ENCODE measurements around the gene USP15. TPM values are rescaled to one million over a fixed set of nuclear protein-coding genes. Genes with fewer than 3 reads are reported as not detected.
A peak's percentile ranks its signal among the peaks of the same experiment; 100 is the strongest.

The USP15 gene
- total RNA-seq, 1 donor: 51.4 TPM

DNA sequence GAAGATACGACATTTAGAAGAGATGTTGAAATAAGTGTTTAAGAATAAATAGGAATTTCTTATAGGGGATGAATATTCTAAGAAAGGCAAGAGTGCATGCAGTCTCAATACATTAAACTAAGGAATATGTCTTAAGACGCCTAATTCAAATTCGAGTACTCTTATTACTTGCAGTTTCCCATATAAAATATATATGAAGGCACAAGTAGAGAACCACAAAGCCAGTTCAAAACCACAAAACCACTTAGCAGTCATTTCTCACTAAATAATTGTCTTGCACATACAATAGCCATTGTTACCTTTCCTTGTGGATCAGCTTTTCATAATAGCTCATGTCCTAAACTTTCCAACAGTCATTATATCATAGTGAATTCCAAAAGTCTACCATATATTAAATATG lies 115.4 kb downstream of the USP15 start:
- no peak overlapping the region for H3K4me3 ChIP-seq (ENCODE audit: insufficient read depth, low read length)

DNA sequence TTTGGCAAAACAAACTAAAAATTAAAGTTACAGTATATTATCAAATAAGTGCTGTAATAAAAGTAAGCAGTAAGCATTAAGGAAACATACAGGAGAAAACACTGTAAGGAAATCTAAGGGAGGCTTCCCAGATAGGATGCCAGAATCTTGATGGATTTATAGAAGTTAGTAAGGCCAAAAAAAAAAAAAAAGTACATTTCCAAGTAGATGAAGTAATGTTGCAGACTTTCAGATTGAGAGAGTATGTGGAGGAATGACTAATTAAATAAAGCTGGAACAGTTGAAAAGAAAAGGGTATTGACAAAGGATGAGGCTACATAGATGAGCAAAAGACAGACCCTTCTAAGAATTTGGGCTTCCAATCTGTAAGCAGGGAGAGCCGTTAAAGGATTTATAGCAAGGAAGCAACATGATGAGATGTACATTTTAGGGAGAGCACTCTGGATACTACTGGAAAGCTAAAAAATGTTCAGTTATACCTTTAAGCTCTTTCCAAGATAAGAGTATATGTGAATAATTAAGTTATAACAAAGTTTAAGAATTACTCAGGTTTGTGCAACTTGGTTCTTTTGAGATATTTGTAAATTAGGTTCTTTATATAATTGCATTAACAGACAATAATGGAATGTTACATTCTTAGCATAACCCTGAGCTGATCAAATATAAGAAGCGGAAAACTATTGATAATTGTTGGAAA lies 119.0 kb downstream of the USP15 start:
- Histone ChIP-seq H2AFZ (ENCODE audit: low read length) (no peak overlapping the region), H3K79me2 (ENCODE audit: insufficient read depth, low read length) (no peaks in the 10 kb centered on the region), H3K4me3 (ENCODE audit: insufficient read depth, low read length) (no peak overlapping the region), H3K4me2 (ENCODE audit: insufficient read depth, low read length) (no peak overlapping the region), H3K27ac (ENCODE audit: low read depth, low read length) (no peak overlapping the region), H3K4me1 (ENCODE audit: insufficient read depth, low read length) (peaks cover 4% of the 10 kb centered on the region), H4K20me1 (ENCODE audit: insufficient read depth, low read length) (no peaks in the 10 kb centered on the region), H3K27me3 (ENCODE audit: insufficient read depth, low read length) (no peaks in the 10 kb centered on the region), H3K9me3 (ENCODE audit: low read depth, low read length) (no peaks in the 10 kb centered on the region), H3K36me3 (ENCODE audit: insufficient read depth, low read length) (peaks cover 13% of the 10 kb centered on the region)
- DNase-seq (ENCODE audit: insufficient read length, low spot score, missing footprints): peak; percentile 48
- TF ChIP-seq, protein P1, sequence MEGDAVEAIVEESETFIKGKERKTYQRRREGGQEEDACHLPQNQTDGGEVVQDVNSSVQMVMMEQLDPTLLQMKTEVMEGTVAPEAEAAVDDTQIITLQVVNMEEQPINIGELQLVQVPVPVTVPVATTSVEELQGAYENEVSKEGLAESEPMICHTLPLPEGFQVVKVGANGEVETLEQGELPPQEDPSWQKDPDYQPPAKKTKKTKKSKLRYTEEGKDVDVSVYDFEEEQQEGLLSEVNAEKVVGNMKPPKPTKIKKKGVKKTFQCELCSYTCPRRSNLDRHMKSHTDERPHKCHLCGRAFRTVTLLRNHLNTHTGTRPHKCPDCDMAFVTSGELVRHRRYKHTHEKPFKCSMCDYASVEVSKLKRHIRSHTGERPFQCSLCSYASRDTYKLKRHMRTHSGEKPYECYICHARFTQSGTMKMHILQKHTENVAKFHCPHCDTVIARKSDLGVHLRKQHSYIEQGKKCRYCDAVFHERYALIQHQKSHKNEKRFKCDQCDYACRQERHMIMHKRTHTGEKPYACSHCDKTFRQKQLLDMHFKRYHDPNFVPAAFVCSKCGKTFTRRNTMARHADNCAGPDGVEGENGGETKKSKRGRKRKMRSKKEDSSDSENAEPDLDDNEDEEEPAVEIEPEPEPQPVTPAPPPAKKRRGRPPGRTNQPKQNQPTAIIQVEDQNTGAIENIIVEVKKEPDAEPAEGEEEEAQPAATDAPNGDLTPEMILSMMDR (IDR thresholded peaks at IDR 0.05; ENCODE audit: extremely low read depth, low read depth, low read length): no peak

More for the DNA sequence above, 115.4 kb downstream of the USP15 start:
- TF ChIP-seq, protein P1 (IDR thresholded peaks at IDR 0.05; ENCODE audit: extremely low read depth, low read depth, low read length): no peak
- Histone ChIP-seq H4K20me1 (ENCODE audit: insufficient read depth, low read length) (no peaks in the 10 kb centered on the region), H3K9me3 (ENCODE audit: low read depth, low read length) (no peaks in the 10 kb centered on the region), H3K4me1 (ENCODE audit: insufficient read depth, low read length) (peaks cover 4% of the 10 kb centered on the region), H2AFZ (ENCODE audit: low read length) (no peak overlapping the region), H3K27ac (ENCODE audit: low read depth, low read length) (no peak overlapping the region), H3K27me3 (ENCODE audit: insufficient read depth, low read length) (no peaks in the 10 kb centered on the region), H3K4me2 (ENCODE audit: insufficient read depth, low read length) (no peak overlapping the region), H3K79me2 (ENCODE audit: insufficient read depth, low read length) (peaks cover 3% of the 10 kb centered on the region), H3K36me3 (ENCODE audit: insufficient read depth, low read length) (no peaks in the 10 kb centered on the region)
- no peak for DNase-seq (ENCODE audit: insufficient read length, low spot score, missing footprints)

DNA sequence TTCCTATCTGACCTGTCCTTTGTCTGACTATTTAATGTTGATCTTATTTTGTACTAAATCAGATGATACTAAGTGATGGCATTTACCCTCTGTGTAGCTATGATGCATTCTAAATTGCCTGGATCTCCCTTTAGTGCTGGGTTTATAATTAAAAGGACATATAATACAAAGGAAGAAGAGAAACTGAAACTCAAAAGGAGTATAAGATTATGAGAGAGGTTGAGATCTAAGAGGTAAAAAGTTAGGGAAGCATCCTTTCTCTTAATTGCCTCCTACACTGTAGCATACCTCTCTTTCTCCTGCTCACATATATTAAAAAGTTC lies 119.5 kb downstream of the USP15 start:
- no peak for DNase-seq (ENCODE audit: insufficient read length, low spot score, missing footprints)
- Histone ChIP-seq H3K4me1 (ENCODE audit: insufficient read depth, low read length) (peaks cover 4% of the 10 kb centered on the region), H2AFZ (ENCODE audit: low read length) (no peak overlapping the region), H4K20me1 (ENCODE audit: insufficient read depth, low read length) (no peaks in the 10 kb centered on the region), H3K36me3 (ENCODE audit: insufficient read depth, low read length) (peaks cover 13% of the 10 kb centered on the region), H3K27ac (ENCODE audit: low read depth, low read length) (no peak overlapping the region), H3K4me2 (ENCODE audit: insufficient read depth, low read length) (no peak overlapping the region), H3K27me3 (ENCODE audit: insufficient read depth, low read length) (no peaks in the 10 kb centered on the region), H3K9me3 (ENCODE audit: low read depth, low read length) (no peaks in the 10 kb centered on the region), H3K4me3 (ENCODE audit: insufficient read depth, low read length) (no peak overlapping the region), H3K79me2 (ENCODE audit: insufficient read depth, low read length) (no peaks in the 10 kb centered on the region)
- TF ChIP-seq, protein P1 (IDR thresholded peaks at IDR 0.05; ENCODE audit: extremely low read depth, low read depth, low read length): no peak

DNA sequence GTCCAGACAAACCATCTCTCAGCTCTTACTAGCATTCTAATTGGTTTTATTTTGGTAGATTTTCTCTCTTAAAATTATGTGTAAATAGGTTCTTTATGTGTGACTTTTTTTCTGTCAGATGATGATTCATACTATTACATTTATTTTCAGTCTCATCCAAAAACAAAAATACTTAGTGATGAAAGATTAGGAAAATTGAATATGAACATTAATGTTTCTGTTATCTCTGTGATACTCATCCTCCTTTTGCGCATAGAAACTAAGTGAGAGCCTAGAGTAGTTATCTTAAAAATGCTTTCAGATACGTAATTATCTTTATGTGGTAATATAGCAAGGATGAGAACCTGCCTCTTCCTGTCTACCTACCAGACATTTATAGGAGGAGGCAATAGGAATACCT lies 122.3 kb downstream of the USP15 start:
- no peak overlapping the region for H3K4me2 ChIP-seq (ENCODE audit: insufficient read depth, low read length)
- peaks cover 4% of the 10 kb centered on the region for H3K4me1 ChIP-seq (ENCODE audit: insufficient read depth, low read length)
- H3K27ac ChIP-seq (ENCODE audit: low read depth, low read length): no peak overlapping the region
- H3K4me3 ChIP-seq (ENCODE audit: insufficient read depth, low read length): no peak overlapping the region
- TF ChIP-seq, protein P1 (IDR thresholded peaks at IDR 0.05; ENCODE audit: extremely low read depth, low read depth, low read length): no peak
- H3K79me2 ChIP-seq (ENCODE audit: insufficient read depth, low read length): no peaks in the 10 kb centered on the region
- no peaks in the 10 kb centered on the region for H4K20me1 ChIP-seq (ENCODE audit: insufficient read depth, low read length)
- peaks cover 13% of the 10 kb centered on the region for H3K36me3 ChIP-seq (ENCODE audit: insufficient read depth, low read length)
- no peaks in the 10 kb centered on the region for H3K27me3 ChIP-seq (ENCODE audit: insufficient read depth, low read length)
- no peak for DNase-seq (ENCODE audit: insufficient read length, low spot score, missing footprints)
- no peak overlapping the region for H2AFZ ChIP-seq (ENCODE audit: low read length)
- H3K9me3 ChIP-seq (ENCODE audit: low read depth, low read length): no peaks in the 10 kb centered on the region

Measured in osteoblast (primary cell).